NCI-H128 (cell line): ENCODE measurements around the gene TTC9C.
A peak's percentile ranks its signal among the peaks of the same experiment; 100 is the strongest.
"Not testable (repeated sequence)": the region's sequence is repeated elsewhere in the genome, so short reads cannot be mapped to it uniquely, and the experiment has no call there.

Experiments used
- DNase-seq: peaks from one replicate; lab custom pipeline; 2025; ENCODE audit not compliant: unreplicated experiment; lab: John Stamatoyannopoulos, UW

TTC9C gene

GRCh38 chr11:62709247-62710000, 18.9 kb upstream of the TTC9C start:
- DNase-seq, result peak; percentile 98

- no peak for DNase-seq
Observed at GRCh38 chr11:62710001-62710345, 18.3 kb upstream of the TTC9C start.

GRCh38 chr11:62712276-62712812, 15.9 kb upstream of the TTC9C start:
- DNase-seq, result no peak

- no peak for DNase-seq
Observed at GRCh38 chr11:62712861-62713260, 15.4 kb upstream of the TTC9C start.

- DNase-seq, result no peak
Observed at GRCh38 chr11:62713343-62713742, 14.9 kb upstream of the TTC9C start.

- DNase-seq, result no peak
Observed at GRCh38 chr11:62715150-62716130, 12.8 kb upstream of the TTC9C start.

- DNase-seq, result no peak
Observed at GRCh38 chr11:62716206-62716605, 12.1 kb upstream of the TTC9C start.

- no peak for DNase-seq
Observed at GRCh38 chr11:62716816-62717215, 11.5 kb upstream of the TTC9C start.

GRCh38 chr11:62719302-62719978, 8.8 kb upstream of the TTC9C start:
- DNase-seq, result no peak

- no peak for DNase-seq
Observed at GRCh38 chr11:62721994-62722393, 6.3 kb upstream of the TTC9C start.

GRCh38 chr11:62724171-62724570, 4.1 kb upstream of the TTC9C start:
- DNase-seq, result no peak

- no peak for DNase-seq
Observed at GRCh38 chr11:62725646-62726045, 2.6 kb upstream of the TTC9C start.

GRCh38 chr11:62726156-62726914, 2.0 kb upstream of the TTC9C start:
- DNase-seq, result no peak

GRCh38 chr11:62726915-62727164, 1.4 kb upstream of the TTC9C start:
- DNase-seq, result no peak

- peak; percentile 99 for DNase-seq
Observed at GRCh38 chr11:62727165-62727871, 968 bp upstream of the TTC9C start, which contains the start of gene HNRNPUL2. Gene HNRNPUL2, minus strand, starts transcription at chr11:62727457. Its CDS starts 301 bp downstream, at chr11:62727156.

- peak; percentile 96 for DNase-seq
Observed at GRCh38 chr11:62727872-62728170, 465 bp upstream of the TTC9C start.

GRCh38 chr11:62730076-62730475, 1.8 kb downstream of the TTC9C start:
- not testable (repeated sequence) for DNase-seq

GRCh38 chr11:62732830-62733229, 4.5 kb downstream of the TTC9C start:
- DNase-seq, result no peak

- no peak for DNase-seq
Observed at GRCh38 chr11:62737196-62737595, 8.9 kb downstream of the TTC9C start.

GRCh38 chr11:62747475-62748160, 19.3 kb downstream of the TTC9C start:
- DNase-seq, result no peak
